AG04450 (cell line): ENCODE results near the gene FBXL7. TPM values are rescaled to one million over a fixed set of nuclear protein-coding genes. Genes with fewer than 3 reads are reported as not detected.

Source experiments
- CTCF ChIA-PET: fragments of 300-600, 350-600 bp; formaldehyde crosslinking; extraction: SDS; loops from one replicate; lab custom pipeline; 2022; ENCODE audit warnings: antibody characterized with exemption, inconsistent platforms; lab: Charles Lee
- POLR2A ChIA-PET: fragments of 350-600 bp; formaldehyde crosslinking; extraction: SDS; loops from one replicate; lab custom pipeline; 2021; ENCODE audit warnings: antibody characterized with exemption, inconsistent platforms; lab: Yijun Ruan, JAX
- DNase-seq: peaks from one replicate; pipeline ENCODE4 v3.0.0-alpha.2; 2011; ENCODE audit warnings: low read depth, low spot score
- H3K27ac ChIP-seq: one replicate; pipeline ENCODE4 v1.5.1; 2012; ENCODE audit warnings: low read depth, low read length, control low read depth
- H3K27me3 ChIP-seq: one replicate; pipeline ENCODE4 v1.6.0; 2012; ENCODE audit warnings: low read length; ENCODE audit not compliant: control insufficient read depth, insufficient read depth
- H3K4me3 ChIP-seq: 2 replicates; pipeline ENCODE4 v1.5.1; 2011; ENCODE audit warnings: mild to moderate bottlenecking, low read depth, low read length, control low read depth
- H3K9me3 ChIP-seq: 2 replicates; pipeline ENCODE4 v1.5.1; 2012; ENCODE audit warnings: low read length; ENCODE audit not compliant: control insufficient read depth, insufficient read depth
- CTCF ChIP-seq: IDR thresholded peaks from 2 replicates; pipeline ENCODE4 v1.5.1; 2011; ENCODE audit warnings: low read depth, low read length, control low read depth, inconsistent platforms
- polyA plus RNA-seq: library from polyadenylated mRNA; depleted of rRNA; stranded (reverse); fragments of >200 nt; gene quantifications from 2 replicates; pipeline ENCODE4 v1.2.3, GENCODE V29; 2011

FBXL7 gene
- polyA plus RNA-seq, 1 experiment: 10.4 TPM

- Histone ChIP-seq H3K27ac (no peak overlapping the region), H3K4me3 (no peak overlapping the region), H3K9me3 (no peaks in the 10 kb centered on the region), H3K27me3 (no peaks in the 10 kb centered on the region)
- ChIA-PET CTCF (no interaction called here), POLR2A (no interaction called here)
- TF ChIP-seq CTCF: no peak
- no peak for DNase-seq
Measured at GRCh38 chr5:15768936-15769335, 269.0 kb downstream of the FBXL7 start.

GRCh38 chr5:15772131-15772530 is 272.2 kb downstream of the FBXL7 start:
- DNase-seq: no peak
- Histone ChIP-seq H3K9me3 (no peaks in the 10 kb centered on the region), H3K27me3 (no peaks in the 10 kb centered on the region), H3K27ac (no peak overlapping the region), H3K4me3 (no peak overlapping the region)
- CTCF ChIA-PET: no interaction called here
- POLR2A ChIA-PET: no interaction called here
- TF ChIP-seq CTCF: no peak

GRCh38 chr5:15774632-15775031 is 274.7 kb downstream of the FBXL7 start:
- no peak for TF ChIP-seq CTCF
- H3K27me3 ChIP-seq: no peaks in the 10 kb centered on the region
- ChIA-PET CTCF (interaction anchor here (1.0 kb wide), 1 partner anchor 50 kb away, joined by 3 read pairs; no protein-coding TSS in a partner anchor), POLR2A (no interaction called here)
- no peak for DNase-seq
- H3K9me3 ChIP-seq: no peaks in the 10 kb centered on the region
- no peak overlapping the region for H3K27ac ChIP-seq
- no peak overlapping the region for H3K4me3 ChIP-seq

GRCh38 chr5:15776346-15776745 is 276.4 kb downstream of the FBXL7 start:
- ChIA-PET POLR2A (no interaction called here), CTCF (interaction anchor here (1.0 to 1.8 kb wide), 2 partner anchors 19 to 48 kb away, joined by 3 to 5 read pairs; no protein-coding TSS in a partner anchor)
- H3K4me3 ChIP-seq: no peak overlapping the region
- DNase-seq: no peak
- no peaks in the 10 kb centered on the region for H3K9me3 ChIP-seq
- H3K27ac ChIP-seq: no peak overlapping the region
- H3K27me3 ChIP-seq: no peaks in the 10 kb centered on the region
- TF ChIP-seq CTCF: no peak

GRCh38 chr5:15783734-15784133 is 283.8 kb downstream of the FBXL7 start:
- no peak for DNase-seq
- no peak overlapping the region for H3K4me3 ChIP-seq
- no peaks in the 10 kb centered on the region for H3K9me3 ChIP-seq
- ChIA-PET POLR2A (no interaction called here), CTCF (no interaction called here)
- TF ChIP-seq CTCF: no peak
- H3K27me3 ChIP-seq: no peaks in the 10 kb centered on the region
- H3K27ac ChIP-seq: no peak overlapping the region
